Ishikawa (cell line): ENCODE data around the gene CEP83.

Experiments
- CEBPB ChIP-seq: IDR thresholded peaks from 2 replicates; pipeline ENCODE4 v1.6.1; 2012
- EP300 ChIP-seq: IDR thresholded peaks from 2 replicates; pipeline ENCODE4 v1.6.1; 2012; ENCODE audit warnings: borderline replicate concordance
- TAF1 ChIP-seq: IDR thresholded peaks from 2 replicates; pipeline ENCODE4 v1.6.1; 2012; ENCODE audit warnings: low read depth, mild to moderate bottlenecking
- USF1 ChIP-seq: IDR thresholded peaks from 2 replicates; pipeline ENCODE4 v1.6.1; 2012
- YY1 ChIP-seq: IDR thresholded peaks from 2 replicates; pipeline ENCODE4 v1.6.1; 2012; ENCODE audit warnings: low read depth

GRCh38 chr12:94304566-94305061, 155.1 kb downstream of the CEP83 start:
- TF ChIP-seq YY1 (no peak), CEBPB (no peak), EP300 (no peak), TAF1 (no peak), USF1 (no peak)
